Measurements from ENCODE around the gene GRID1.

Gene GRID1

DNA sequence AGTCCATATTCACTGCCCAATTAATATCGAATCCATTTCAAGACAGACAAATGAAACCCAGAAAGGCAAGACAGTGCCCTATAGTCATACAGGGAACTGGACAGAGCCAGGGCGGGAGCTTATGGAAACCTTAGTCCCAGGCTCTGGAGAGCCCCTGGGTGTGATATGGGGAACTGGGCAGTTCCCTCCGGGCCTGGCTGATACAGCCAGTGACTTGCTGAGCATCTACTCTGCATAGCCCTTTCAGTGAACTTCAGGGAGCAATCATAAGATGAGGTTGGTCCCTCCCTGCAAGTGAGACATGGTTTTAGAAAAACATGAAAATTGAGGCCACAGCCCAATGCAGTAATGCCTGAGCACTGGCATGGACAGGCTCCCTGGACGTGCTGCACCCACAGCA, 241.9 kb downstream of the GRID1 start:
- no peak overlapping the region for H3K27ac ChIP-seq
- TF ChIP-seq, protein P1, sequence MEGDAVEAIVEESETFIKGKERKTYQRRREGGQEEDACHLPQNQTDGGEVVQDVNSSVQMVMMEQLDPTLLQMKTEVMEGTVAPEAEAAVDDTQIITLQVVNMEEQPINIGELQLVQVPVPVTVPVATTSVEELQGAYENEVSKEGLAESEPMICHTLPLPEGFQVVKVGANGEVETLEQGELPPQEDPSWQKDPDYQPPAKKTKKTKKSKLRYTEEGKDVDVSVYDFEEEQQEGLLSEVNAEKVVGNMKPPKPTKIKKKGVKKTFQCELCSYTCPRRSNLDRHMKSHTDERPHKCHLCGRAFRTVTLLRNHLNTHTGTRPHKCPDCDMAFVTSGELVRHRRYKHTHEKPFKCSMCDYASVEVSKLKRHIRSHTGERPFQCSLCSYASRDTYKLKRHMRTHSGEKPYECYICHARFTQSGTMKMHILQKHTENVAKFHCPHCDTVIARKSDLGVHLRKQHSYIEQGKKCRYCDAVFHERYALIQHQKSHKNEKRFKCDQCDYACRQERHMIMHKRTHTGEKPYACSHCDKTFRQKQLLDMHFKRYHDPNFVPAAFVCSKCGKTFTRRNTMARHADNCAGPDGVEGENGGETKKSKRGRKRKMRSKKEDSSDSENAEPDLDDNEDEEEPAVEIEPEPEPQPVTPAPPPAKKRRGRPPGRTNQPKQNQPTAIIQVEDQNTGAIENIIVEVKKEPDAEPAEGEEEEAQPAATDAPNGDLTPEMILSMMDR (conservative IDR thresholded peaks at IDR 0.05), result no peak

DNA sequence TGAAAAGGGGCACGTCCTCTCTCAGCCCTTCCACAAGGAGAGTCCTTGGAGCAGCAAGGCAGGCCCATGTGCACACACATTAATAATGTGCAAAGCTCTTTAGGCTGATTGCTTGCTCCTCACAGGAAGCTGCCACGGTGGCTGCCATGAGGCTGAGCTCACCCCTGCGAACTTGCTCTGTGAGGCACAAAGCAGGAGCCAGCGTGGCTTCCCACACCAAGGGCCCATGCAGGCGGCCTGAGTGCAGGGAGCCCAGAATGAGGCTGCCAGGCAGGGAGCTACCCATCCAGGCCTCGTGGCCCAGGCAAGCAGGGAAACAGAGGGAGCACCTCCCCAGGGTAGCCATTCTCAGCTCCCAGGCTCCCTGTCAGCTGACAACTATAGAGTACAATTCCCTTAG, 242.9 kb downstream of the GRID1 start:
- no peak overlapping the region for H3K27ac ChIP-seq
- TF ChIP-seq, protein P1 (conservative IDR thresholded peaks at IDR 0.05), result no peak

DNA sequence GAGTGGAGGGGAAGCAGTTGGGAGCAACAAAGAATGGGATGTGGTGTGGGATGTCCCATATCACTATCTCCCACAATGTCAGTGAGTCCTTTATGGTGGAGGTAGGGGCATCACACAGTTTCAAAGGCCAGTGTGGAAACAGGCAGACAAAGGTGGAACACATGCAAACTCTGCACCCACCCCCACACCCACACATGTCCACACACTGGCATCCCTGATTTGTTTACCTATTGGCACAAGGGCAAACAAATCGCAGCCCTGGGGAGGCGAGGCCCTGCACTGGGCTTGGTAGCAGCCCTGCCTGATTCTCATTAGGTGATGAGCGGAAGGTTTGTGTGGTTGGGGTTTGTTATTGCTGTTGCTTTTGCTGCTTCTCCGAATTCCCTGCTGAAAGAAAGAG, 243.3 kb downstream of the GRID1 start:
- H3K27ac ChIP-seq, result no peak overlapping the region
- TF ChIP-seq, protein P1 (conservative IDR thresholded peaks at IDR 0.05), result no peak

DNA sequence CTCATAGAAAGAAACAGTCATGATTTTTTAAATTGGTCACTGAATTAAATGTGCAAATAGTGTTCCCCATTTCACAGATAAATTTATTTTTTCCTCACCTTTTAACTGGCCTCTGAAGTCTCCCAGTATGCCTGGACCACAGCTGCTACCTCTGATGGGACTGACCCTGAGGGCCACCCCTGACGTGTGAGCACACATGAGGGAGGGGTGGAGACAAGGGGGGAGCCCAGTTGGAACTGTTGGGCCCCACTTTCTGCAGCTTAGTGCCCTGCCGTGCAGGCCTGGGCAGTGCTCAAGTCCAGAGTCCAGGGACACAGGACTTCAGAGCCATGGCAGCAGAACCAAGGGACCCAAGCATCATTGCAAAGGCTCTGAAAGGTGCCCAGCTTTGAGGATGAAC, 243.9 kb downstream of the GRID1 start:
- TF ChIP-seq, protein P1 (conservative IDR thresholded peaks at IDR 0.05), result no peak
- H3K27ac ChIP-seq, result no peak overlapping the region

DNA sequence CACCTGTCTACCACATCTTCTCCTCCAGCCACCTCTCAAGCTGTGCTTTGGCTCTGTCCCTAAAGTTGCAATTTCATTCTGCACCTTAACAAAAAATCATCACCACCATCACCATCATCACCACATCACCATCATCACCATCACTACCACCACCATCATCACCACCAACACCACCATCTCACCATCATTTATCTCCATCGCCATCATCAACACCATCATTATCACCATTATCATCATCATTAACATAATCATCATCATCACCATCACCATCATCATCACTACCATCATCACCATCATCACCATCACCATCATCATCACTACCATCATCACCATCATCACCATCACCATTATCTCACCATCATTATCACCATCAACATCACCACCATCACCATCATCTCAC, 245.4 kb downstream of the GRID1 start:
- no peak overlapping the region for H3K27ac ChIP-seq
- TF ChIP-seq, protein P1 (conservative IDR thresholded peaks at IDR 0.05), result no peak

DNA sequence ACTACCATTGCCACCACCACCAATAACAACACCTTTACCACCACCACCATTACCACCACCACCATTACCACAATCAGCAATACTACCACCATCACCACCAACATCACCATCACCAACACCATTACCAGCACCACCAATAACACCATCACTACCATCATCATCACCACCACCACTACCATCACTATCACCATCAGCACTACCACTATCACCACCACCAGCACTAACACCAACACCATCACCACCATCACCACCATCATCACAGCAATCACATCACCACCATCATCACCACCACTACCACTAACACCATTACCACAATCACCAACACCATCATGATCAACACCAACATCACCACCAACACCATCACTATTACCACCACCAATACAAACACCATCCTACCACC, 249.5 kb downstream of the GRID1 start:
- TF ChIP-seq, protein P1 (conservative IDR thresholded peaks at IDR 0.05), result no peak
- H3K27ac ChIP-seq, result no peak overlapping the region

DNA sequence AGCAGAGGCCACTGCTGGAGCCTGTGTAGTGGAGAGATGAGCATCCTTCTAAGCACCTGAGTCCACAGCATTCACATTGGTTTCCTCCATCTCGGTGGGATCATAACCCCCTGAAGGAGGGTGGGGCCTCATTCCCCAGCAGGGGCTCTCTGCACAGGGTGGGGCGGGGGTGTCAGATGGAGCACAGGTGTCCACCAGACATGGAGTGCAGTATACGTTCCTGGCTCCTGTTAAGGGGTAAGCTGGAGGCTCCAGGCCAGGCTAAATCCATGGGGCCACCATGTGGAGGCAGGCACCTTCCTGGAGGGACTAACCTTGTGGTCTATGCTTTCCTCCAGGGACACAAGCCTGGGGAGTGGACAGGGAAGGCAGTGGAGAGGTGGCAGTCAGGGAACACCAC, 252.6 kb downstream of the GRID1 start:
- H3K27ac ChIP-seq, result no peak overlapping the region
- TF ChIP-seq, protein P1 (conservative IDR thresholded peaks at IDR 0.05), result no peak

DNA sequence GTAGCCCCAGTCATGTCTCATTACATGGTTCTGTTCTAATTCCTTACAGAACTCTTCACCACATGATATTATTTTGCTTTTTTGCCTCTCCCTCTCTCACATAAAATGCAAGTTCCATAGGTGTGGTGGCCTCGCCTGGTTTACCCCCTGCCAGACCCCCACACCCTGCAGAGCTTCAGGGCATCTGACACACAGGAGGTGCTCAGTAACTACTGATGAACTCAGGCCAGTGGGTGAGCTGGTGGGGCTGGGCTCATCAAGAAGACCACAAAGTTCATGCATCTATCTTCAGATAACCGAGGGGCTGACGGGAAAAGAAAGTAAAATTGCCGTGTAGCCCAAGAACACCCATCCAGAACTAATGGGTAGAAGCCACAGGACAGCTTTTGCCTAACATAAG, 253.1 kb downstream of the GRID1 start:
- no peak overlapping the region for H3K27ac ChIP-seq
- TF ChIP-seq, protein P1 (conservative IDR thresholded peaks at IDR 0.05), result no peak
